GM12864 (cell line): ENCODE measurements around the gene FOXN3.

Source experiments
- DNase-seq: peaks from one replicate; pipeline ENCODE4 v3.0.0-alpha.2; 2011; ENCODE audit warnings: low read depth
- H3K4me3 ChIP-seq: 2 replicates; pipeline ENCODE4 v1.5.1; 2011; ENCODE audit warnings: mild to moderate bottlenecking, low read depth, low read length, control low read depth
- CTCF ChIP-seq: IDR thresholded peaks from 2 replicates; pipeline ENCODE4 v1.5.1; 2011; ENCODE audit warnings: low read depth, mild to moderate bottlenecking, moderate library complexity, low read length, control low read depth, inconsistent platforms; ENCODE audit errors: missing control alignments

FOXN3 gene

GRCh38 chr14:89225607-89226006 lies 191.4 kb downstream of the FOXN3 start:
- no peak for TF ChIP-seq CTCF
- no peak for DNase-seq
- H3K4me3 ChIP-seq: no peak overlapping the region

- no peak overlapping the region for H3K4me3 ChIP-seq
- DNase-seq: no peak
- TF ChIP-seq CTCF: no peak
These were observed 195.8 kb downstream of the FOXN3 start for GRCh38 chr14:89221109-89221810.

- DNase-seq: no peak
- no peak for TF ChIP-seq CTCF
- H3K4me3 ChIP-seq: no peak overlapping the region
These were observed 198.0 kb downstream of the FOXN3 start for GRCh38 chr14:89219051-89219450.

- no peak overlapping the region for H3K4me3 ChIP-seq
- TF ChIP-seq CTCF: no peak
- no peak for DNase-seq
These were observed 199.1 kb downstream of the FOXN3 start for GRCh38 chr14:89217891-89218290.

- DNase-seq: no peak
- no peak for TF ChIP-seq CTCF
- no peak overlapping the region for H3K4me3 ChIP-seq
These were observed 201.5 kb downstream of the FOXN3 start for GRCh38 chr14:89215531-89215930.

- H3K4me3 ChIP-seq: no peak overlapping the region
- no peak for TF ChIP-seq CTCF
- DNase-seq: no peak
These were observed 201.9 kb downstream of the FOXN3 start for GRCh38 chr14:89215114-89215513.
